Measurements from ENCODE around the gene KRT81. TPM values are rescaled to one million over a fixed set of nuclear protein-coding genes. Genes with fewer than 3 reads are reported as not detected.
"Not testable (repeated sequence)": the region's sequence is repeated elsewhere in the genome, so short reads cannot be mapped to it uniquely, and the experiment has no call there.

Gene KRT81
- total and polyA plus RNA-seq, 10 donors, result 0.05 to 0.37 TPM; not detected in 8

DNA sequence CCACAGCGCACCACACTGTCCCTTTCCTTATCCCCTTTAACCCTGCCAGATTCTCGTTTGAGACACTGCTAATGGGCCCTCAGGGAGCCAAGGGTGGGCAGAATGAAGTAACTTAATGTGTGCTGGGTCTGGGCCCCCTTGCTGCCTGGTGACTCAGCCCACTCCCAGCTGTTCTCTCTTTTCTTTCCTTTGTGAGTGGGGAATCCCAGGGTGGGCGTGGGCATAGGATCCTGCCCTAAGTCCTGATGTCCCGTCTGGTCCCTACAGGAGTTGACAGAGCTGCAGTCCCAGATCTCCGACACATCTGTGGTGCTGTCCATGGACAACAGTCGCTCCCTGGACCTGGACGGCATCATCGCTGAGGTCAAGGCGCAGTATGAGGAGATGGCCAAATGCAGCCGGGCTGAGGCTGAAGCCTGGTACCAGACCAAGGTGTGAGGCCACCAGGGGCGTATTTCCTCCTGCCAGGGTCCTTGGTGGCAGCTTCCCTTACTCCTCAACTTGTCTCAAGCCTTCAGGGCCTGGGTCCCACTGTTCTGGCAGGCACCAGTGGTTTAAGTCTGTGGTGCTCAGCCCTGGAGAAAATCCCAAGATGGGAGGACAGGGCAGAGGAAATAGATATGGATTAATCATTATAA lies 50.0 kb downstream of the KRT81 start:
- Histone ChIP-seq H3K4me3 (no peak overlapping the region), H3K9me3 (no peaks in the 10 kb centered on the region), H3K4me1 (peaks cover 7 to 17% (median 13%) of the 10 kb centered on the region in 6 donors), H3K27me3 (replicated peaks in 1 of 7) (peaks cover 0 to 10% (median 0%) of the 10 kb centered on the region in 7 donors), H3K27ac (no peak overlapping the region), H3K36me3 (no peaks in the 10 kb centered on the region)
- WGBS, 5 donors, result 72 to 88% (median 80%) methylated on average over 7 to 11 of the region's 11 CpGs
- DNase-seq, result peak; percentile 58
- TF ChIP-seq, protein P1, sequence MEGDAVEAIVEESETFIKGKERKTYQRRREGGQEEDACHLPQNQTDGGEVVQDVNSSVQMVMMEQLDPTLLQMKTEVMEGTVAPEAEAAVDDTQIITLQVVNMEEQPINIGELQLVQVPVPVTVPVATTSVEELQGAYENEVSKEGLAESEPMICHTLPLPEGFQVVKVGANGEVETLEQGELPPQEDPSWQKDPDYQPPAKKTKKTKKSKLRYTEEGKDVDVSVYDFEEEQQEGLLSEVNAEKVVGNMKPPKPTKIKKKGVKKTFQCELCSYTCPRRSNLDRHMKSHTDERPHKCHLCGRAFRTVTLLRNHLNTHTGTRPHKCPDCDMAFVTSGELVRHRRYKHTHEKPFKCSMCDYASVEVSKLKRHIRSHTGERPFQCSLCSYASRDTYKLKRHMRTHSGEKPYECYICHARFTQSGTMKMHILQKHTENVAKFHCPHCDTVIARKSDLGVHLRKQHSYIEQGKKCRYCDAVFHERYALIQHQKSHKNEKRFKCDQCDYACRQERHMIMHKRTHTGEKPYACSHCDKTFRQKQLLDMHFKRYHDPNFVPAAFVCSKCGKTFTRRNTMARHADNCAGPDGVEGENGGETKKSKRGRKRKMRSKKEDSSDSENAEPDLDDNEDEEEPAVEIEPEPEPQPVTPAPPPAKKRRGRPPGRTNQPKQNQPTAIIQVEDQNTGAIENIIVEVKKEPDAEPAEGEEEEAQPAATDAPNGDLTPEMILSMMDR (IDR thresholded peaks at IDR 0.05 in 8 of 11, conservative IDR thresholded peaks at IDR 0.05 in 3 of 11), result no peak
- no peak for TF ChIP-seq POLR2A (IDR thresholded peaks at IDR 0.05)
- TF ChIP-seq POLR2AphosphoS5 (IDR thresholded peaks at IDR 0.05), result no peak
- intact Hi-C loops (cut with DNase I; ENCODE audit: low total_unique reads), result no loop called here

DNA sequence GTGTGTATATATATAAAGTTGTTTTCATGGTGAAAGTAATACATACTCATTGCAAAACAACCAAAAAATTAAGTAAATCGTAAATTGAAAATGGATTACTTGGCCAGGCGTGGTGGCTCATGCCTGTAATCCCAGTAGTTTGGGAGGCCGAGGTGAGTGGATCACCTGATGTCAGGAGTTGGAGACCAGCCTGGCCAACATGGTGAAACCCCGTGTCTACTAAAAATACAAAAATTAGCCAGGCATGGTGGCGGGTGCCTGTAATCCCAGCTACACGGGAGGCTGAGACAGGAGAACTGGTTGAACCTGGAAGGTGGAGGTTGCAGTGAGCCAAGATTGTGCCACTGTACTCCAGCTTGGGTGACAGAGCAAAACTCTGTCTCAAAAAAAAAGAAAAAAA lies 51.1 kb downstream of the KRT81 start:
- H3K36me3 ChIP-seq; intact Hi-C loops (cut with DNase I; ENCODE audit: low total_unique reads); DNase-seq; H3K4me3 ChIP-seq; H3K27ac ChIP-seq; H3K9me3 ChIP-seq: not testable (repeated sequence)
- 84 to 91% (median 89%) methylated on average over 6 of the region's 6 CpGs for WGBS, 5 donors
- Histone ChIP-seq H3K27me3 (replicated peaks in 1 of 7) (peaks cover 0 to 13% (median 2%) of the 10 kb centered on the region in 7 donors), H3K4me1 (peaks cover 7 to 17% (median 13%) of the 10 kb centered on the region in 6 donors)

DNA sequence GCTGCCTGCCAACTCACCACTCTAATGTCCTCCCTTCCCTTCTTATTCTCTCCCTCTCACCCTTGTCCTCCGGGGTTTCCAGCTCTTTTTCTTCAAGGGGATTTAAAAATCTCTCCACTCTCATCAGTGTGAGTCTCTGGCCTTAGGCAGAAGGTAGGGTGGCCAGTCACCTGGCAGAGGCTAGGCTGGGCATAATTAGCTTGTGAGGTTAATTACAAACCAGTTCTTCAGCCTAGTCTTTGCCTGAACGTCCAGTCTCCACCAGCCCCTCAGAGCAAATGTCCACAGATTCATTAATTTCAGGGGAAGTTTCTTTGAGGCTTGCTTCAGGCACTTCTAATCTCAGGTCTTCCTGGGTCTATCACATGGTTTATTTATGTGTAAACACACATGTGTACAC lies 51.6 kb downstream of the KRT81 start:
- Histone ChIP-seq H3K27ac (no peak overlapping the region), H3K9me3 (no peaks in the 10 kb centered on the region), H3K36me3 (no peaks in the 10 kb centered on the region), H3K27me3 (replicated peaks in 1 of 7) (peaks cover 0 to 17% (median 7%) of the 10 kb centered on the region in 7 donors), H3K4me1 (peaks cover 7 to 16% (median 13%) of the 10 kb centered on the region in 6 donors), H3K4me3 (no peak overlapping the region)
- no peak for TF ChIP-seq POLR2AphosphoS5 (IDR thresholded peaks at IDR 0.05)
- no peak for TF ChIP-seq POLR2A (IDR thresholded peaks at IDR 0.05)
- TF ChIP-seq, protein P1 (IDR thresholded peaks at IDR 0.05 in 8 of 11, conservative IDR thresholded peaks at IDR 0.05 in 3 of 11), result no peak
- intact Hi-C loops (cut with DNase I; ENCODE audit: low total_unique reads), result no loop called here
- DNase-seq, result no peak
- WGBS, 5 donors, result 66 to 81% (median 78%) methylated on average over 2 of the region's 2 CpGs

DNA sequence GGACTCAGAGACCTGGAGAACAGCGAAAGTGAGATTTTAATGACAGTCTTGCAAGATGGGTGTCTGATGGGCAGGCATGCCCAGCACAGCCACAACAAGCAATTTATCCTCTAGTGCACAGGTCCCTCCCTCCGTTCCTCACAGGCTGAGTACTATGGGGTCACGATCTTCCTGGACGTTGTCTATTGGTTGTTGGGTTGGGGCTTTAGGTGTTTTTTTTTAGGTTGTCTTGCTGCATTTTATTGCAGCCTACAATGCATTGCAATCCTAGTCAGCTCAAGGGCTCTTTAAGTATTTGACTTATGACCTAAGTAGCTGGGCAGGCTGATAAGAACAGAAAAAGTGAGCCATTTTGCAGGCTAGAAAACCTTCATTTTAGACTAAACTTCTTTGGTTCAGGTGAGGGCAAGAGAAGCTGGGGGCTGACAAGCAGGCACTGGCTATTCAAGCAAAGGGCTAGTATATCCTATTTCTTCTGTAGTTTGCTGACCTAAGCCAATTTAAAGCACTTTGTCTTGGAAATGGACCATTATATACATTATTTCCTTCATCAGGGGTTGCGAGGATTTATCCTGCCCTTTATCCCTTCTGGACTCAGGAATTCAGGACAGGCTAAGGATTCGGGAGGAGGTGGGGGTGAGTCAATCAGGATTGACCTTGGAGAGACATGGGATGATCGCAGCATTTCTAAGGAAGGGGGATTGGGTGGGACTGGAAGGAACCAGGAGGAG lies 52.3 kb downstream of the KRT81 start:
- no peak overlapping the region for H3K27ac ChIP-seq
- intact Hi-C loops (cut with DNase I; ENCODE audit: low total_unique reads), result no loop called here
- 83 to 89% (median 87%) methylated on average over 7 of the region's 7 CpGs for WGBS, 5 donors
- H3K4me1 ChIP-seq, result peaks cover 3 to 9% (median 7%) of the 10 kb centered on the region in 6 donors
- H3K27me3 ChIP-seq (replicated peaks in 1 of 7), result peaks cover 0 to 24% (median 8%) of the 10 kb centered on the region in 7 donors
- TF ChIP-seq, protein P1 (IDR thresholded peaks at IDR 0.05 in 8 of 11, conservative IDR thresholded peaks at IDR 0.05 in 3 of 11), result no peak
- TF ChIP-seq POLR2AphosphoS5 (IDR thresholded peaks at IDR 0.05) (no peak), POLR2A (IDR thresholded peaks at IDR 0.05) (no peak)
- H3K9me3 ChIP-seq, result no peaks in the 10 kb centered on the region
- no peak overlapping the region for H3K4me3 ChIP-seq
- H3K36me3 ChIP-seq, result no peaks in the 10 kb centered on the region
- DNase-seq, result peak; percentile 14

Measured in spleen (tissue), 11 donors.